ENCODE data around the gene LY6G6D. TPM values are rescaled to one million over a fixed set of nuclear protein-coding genes. Genes with fewer than 3 reads are reported as not detected.

The LY6G6D gene
- total and polyA plus RNA-seq, 2 donors (not counting 1 experiment from before 2014, with no cell fraction given): not detected

- no peak overlapping the region for H3K9ac ChIP-seq (ENCODE audit: low read length)
- WGBS (ENCODE audit: insufficient coverage): 83% methylated on average over 1 of the region's 1 CpG
- H4K20me1 ChIP-seq (ENCODE audit: control insufficient read depth, insufficient read depth, low read length, poor library complexity, severe bottlenecking): no peaks in the 10 kb centered on the region
- ChIA-PET CTCF (interaction anchor here (0.6 to 1.2 kb wide), 2 partner anchors 34 to 1874 kb away, joined by 3 read pairs; no protein-coding TSS in a partner anchor), POLR2A (no interaction called here)
- H3K4me1 Mint-ChIP-seq: no peaks in the 10 kb centered on the region
- no peak overlapping the region for H3K4me3 ChIP-seq (ENCODE audit: control extremely low read depth in 1 of 5, extremely low read depth in 1 of 5, insufficient read depth in 1 of 5, low read depth in 2 of 5, low read length in 4 of 5)
- H2AFZ ChIP-seq (ENCODE audit: insufficient read depth, low read depth, low read length, poor library complexity, severe bottlenecking): no peak overlapping the region
- no peaks in the 10 kb centered on the region for H3K9me3 ChIP-seq (ENCODE audit: control extremely low read depth in 1 of 3, control insufficient read depth in 2 of 3, insufficient read depth in 1 of 3, low read length in 2 of 3)
- H3K4me1 ChIP-seq (ENCODE audit: control insufficient read depth in 2 of 2, insufficient read depth in 2 of 2, low read length in 2 of 2): no peaks in the 10 kb centered on the region
- no peaks in the 10 kb centered on the region for H3K9me3 Mint-ChIP-seq (ENCODE audit: insufficient read depth)
- no peak for DNase-seq
- H3K27me3 Mint-ChIP-seq: no peaks in the 10 kb centered on the region
- intact Hi-C loops (cut with micrococcal nuclease): no loop called here
- H3K4me3 Mint-ChIP-seq: no peak overlapping the region
- peaks cover 0 to 12% of the 10 kb centered on the region in 2 experiments for H3K36me3 ChIP-seq (replicated peaks in 1 of 2; ENCODE audit: control extremely low read depth in 1 of 2, control insufficient read depth in 1 of 2, extremely low read depth in 1 of 2, insufficient read depth in 2 of 2, low read length in 1 of 2)
- H3K27ac ChIP-seq (ENCODE audit: low read length in 2 of 2): no peak overlapping the region
- H3K27ac Mint-ChIP-seq: no peak overlapping the region
- TF ChIP-seq EZH2 (IDR thresholded peaks at IDR 0.05; ENCODE audit: borderline replicate concordance, insufficient read depth, low read depth, low read length, poor library complexity, severe bottlenecking) (no peak), CTCF (IDR thresholded peaks at IDR 0.05) (no peak)
- ATAC-seq (ENCODE audit: low read depth): no peak
- no peaks in the 10 kb centered on the region for H3K79me2 ChIP-seq (ENCODE audit: control insufficient read depth, insufficient read depth, low read length)
- H3K4me2 ChIP-seq (replicated peaks; ENCODE audit: low read depth, low read length, poor library complexity, severe bottlenecking): no peak overlapping the region
- no peaks in the 10 kb centered on the region for H3K27me3 ChIP-seq (replicated peaks in 1 of 4; ENCODE audit: control extremely low read depth in 1 of 4, control insufficient read depth in 3 of 4, insufficient read depth in 4 of 4, low read length in 3 of 4)
Measured at GRCh38 chr6:31763619-31763940, 48.4 kb downstream of the LY6G6D start.

- no peak for ATAC-seq (ENCODE audit: low read depth)
- intact Hi-C loops (cut with micrococcal nuclease): no loop called here
- Histone ChIP-seq H3K36me3 (replicated peaks in 1 of 2; ENCODE audit: control extremely low read depth in 1 of 2, control insufficient read depth in 1 of 2, extremely low read depth in 1 of 2, insufficient read depth in 2 of 2, low read length in 1 of 2) (peaks cover 0 to 6% of the 10 kb centered on the region in 2 experiments), H3K9ac (ENCODE audit: low read length) (no peak overlapping the region), H3K27me3 (replicated peaks in 1 of 4; ENCODE audit: control extremely low read depth in 1 of 4, control insufficient read depth in 3 of 4, insufficient read depth in 4 of 4, low read length in 3 of 4) (no peaks in the 10 kb centered on the region), H2AFZ (ENCODE audit: insufficient read depth, low read depth, low read length, poor library complexity, severe bottlenecking) (no peak overlapping the region), H3K9me3 (ENCODE audit: control extremely low read depth in 1 of 3, control insufficient read depth in 2 of 3, insufficient read depth in 1 of 3, low read length in 2 of 3) (no peaks in the 10 kb centered on the region), H4K20me1 (ENCODE audit: control insufficient read depth, insufficient read depth, low read length, poor library complexity, severe bottlenecking) (no peaks in the 10 kb centered on the region), H3K27ac (ENCODE audit: low read length in 2 of 2) (no peak overlapping the region), H3K4me2 (replicated peaks; ENCODE audit: low read depth, low read length, poor library complexity, severe bottlenecking) (no peak overlapping the region), H3K79me2 (ENCODE audit: control insufficient read depth, insufficient read depth, low read length) (no peaks in the 10 kb centered on the region), H3K4me1 (ENCODE audit: control insufficient read depth in 2 of 2, insufficient read depth in 2 of 2, low read length in 2 of 2) (no peaks in the 10 kb centered on the region), H3K4me3 (ENCODE audit: control extremely low read depth in 1 of 5, extremely low read depth in 1 of 5, insufficient read depth in 1 of 5, low read depth in 2 of 5, low read length in 4 of 5) (no peak overlapping the region)
- no peak for DNase-seq
- no CpG with 5 or more reads among the region's 4 CpGs for WGBS (ENCODE audit: insufficient coverage)
- Mint-ChIP-seq H3K9me3 (ENCODE audit: insufficient read depth) (no peaks in the 10 kb centered on the region), H3K4me1 (no peaks in the 10 kb centered on the region), H3K4me3 (no peak overlapping the region), H3K27me3 (no peaks in the 10 kb centered on the region), H3K27ac (no peak overlapping the region)
- ChIA-PET POLR2A (no interaction called here), CTCF (interaction anchor here (1.2 kb wide), 1 partner anchor 34 kb away, joined by 3 read pairs; no protein-coding TSS in a partner anchor)
- TF ChIP-seq CTCF (IDR thresholded peaks at IDR 0.05) (no peak), EZH2 (IDR thresholded peaks at IDR 0.05; ENCODE audit: borderline replicate concordance, insufficient read depth, low read depth, low read length, poor library complexity, severe bottlenecking) (no peak)
Measured at GRCh38 chr6:31764198-31764597, 49.0 kb downstream of the LY6G6D start.
